ENCODE data around the gene PPP2R1B. TPM values are rescaled to one million over a fixed set of nuclear protein-coding genes. Genes with fewer than 3 reads are reported as not detected.

The PPP2R1B gene
- total and polyA plus RNA-seq, 2 of the 8 experiments (the other 6 are each of a cell fraction or from before 2014, with no cell fraction given): 25.8 to 87.0 TPM

DNA sequence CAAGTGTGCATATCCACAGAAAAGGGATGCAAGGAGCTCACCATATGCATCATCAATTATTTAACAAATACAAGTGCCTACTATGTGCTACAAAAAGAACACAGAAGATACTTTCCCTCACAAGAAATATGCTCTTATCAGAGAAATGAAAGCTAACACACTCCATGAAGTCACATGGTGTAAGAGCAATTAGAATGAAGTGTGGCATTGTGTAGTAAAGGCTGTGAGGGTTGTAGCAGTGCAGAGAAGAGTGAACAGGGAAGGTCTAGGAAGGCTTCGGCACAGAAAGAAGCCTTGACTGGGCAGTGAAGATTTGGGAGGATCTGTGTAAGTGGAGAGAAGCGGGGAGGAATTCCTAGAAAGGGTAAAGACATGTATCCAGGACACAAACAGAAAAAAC, 22.5 kb downstream of the PPP2R1B start:
- Histone ChIP-seq H2BK15ac (ENCODE audit: low read length) (no peak overlapping the region), H4K20me1 (replicated peaks in 1 of 2; ENCODE audit: control insufficient read depth in 1 of 2, insufficient read depth in 2 of 2, low read length in 2 of 2) (peaks cover 0 to 4% of the 10 kb centered on the region in 2 experiments), H3K79me1 (ENCODE audit: low read depth, low read length) (no peaks in the 10 kb centered on the region; the same call in 1 of the 2 replicates), H4K5ac (ENCODE audit: insufficient read length, low read depth, low read length) (no peak overlapping the region), H3K23ac (ENCODE audit: insufficient read length) (no peak overlapping the region), H3K18ac (ENCODE audit: extremely low read depth, low read length) (no peak overlapping the region), H3K23me2 (ENCODE audit: low read depth, low read length) (no peaks in the 10 kb centered on the region), H2BK5ac (ENCODE audit: low read depth, low read length) (no peak overlapping the region), H3K36me3 (ENCODE audit: control insufficient read depth in 2 of 4, insufficient read depth in 4 of 4, low read length in 3 of 4) (peaks cover 4 to 61% (median 30%) of the 10 kb centered on the region in 4 experiments; a peak in 7 of 8 replicates), H3K4ac (replicated peaks; ENCODE audit: insufficient read length, low read depth, low read length) (no peak overlapping the region), H3K4me3 (ENCODE audit: extremely low read depth in 1 of 4, insufficient read depth in 2 of 4, low read depth in 3 of 4, low read length in 4 of 4) (no peak overlapping the region), H2BK20ac (ENCODE audit: low read length) (no peak overlapping the region), H3K56ac (replicated peaks; ENCODE audit: insufficient read length, low read depth, low read length) (no peak overlapping the region), H2AK5ac (ENCODE audit: low read depth, low read length) (no peak overlapping the region), H3K4me2 (ENCODE audit: insufficient read depth in 1 of 2, low read depth in 2 of 2, low read length in 2 of 2) (no peak overlapping the region), H3K9ac (replicated peaks in 1 of 4; ENCODE audit: extremely low read depth in 1 of 4, low read depth in 3 of 4, low read length in 3 of 4) (no peak overlapping the region), H2BK12ac (ENCODE audit: low read depth, low read length) (no peak overlapping the region), H3K27me3 (replicated peaks in 1 of 4; ENCODE audit: control insufficient read depth in 3 of 4, extremely low read depth in 1 of 4, insufficient read depth in 3 of 4, low read length in 3 of 4) (no peaks in the 10 kb centered on the region), H3K79me2 (ENCODE audit: control insufficient read depth in 1 of 2, insufficient read depth in 2 of 2, low read length in 2 of 2) (no peaks in the 10 kb centered on the region), H3K14ac (ENCODE audit: insufficient read length) (no peak overlapping the region), H4K91ac (replicated peaks; ENCODE audit: insufficient read length, low read length) (no peak overlapping the region), H2BK120ac (replicated peaks; ENCODE audit: low read depth, low read length) (no peak overlapping the region), H3K9me3 (ENCODE audit: insufficient read depth in 2 of 2, low read depth in 1 of 2, low read length in 1 of 2) (no peaks in the 10 kb centered on the region), H4K8ac (ENCODE audit: extremely low read depth, insufficient read depth, low read length) (no peak overlapping the region), H3K27ac (ENCODE audit: low read depth, low read length) (no peak overlapping the region), H2AFZ (ENCODE audit: low read length) (no peak overlapping the region), H3K4me1 (replicated peaks in 1 of 4; ENCODE audit: control insufficient read depth in 3 of 4, insufficient read depth in 4 of 4, low read length in 3 of 4) (peaks cover 0 to 3% (median 1%) of the 10 kb centered on the region in 4 experiments; a peak in 3 of 7 replicates)
- POLR2A ChIA-PET (ENCODE audit: partially characterized antibody): no interaction called here
- WGBS, 2 experiments (ENCODE audit: extremely low coverage in 1 of 2, insufficient coverage in 1 of 2, insufficient read length in 1 of 2, insufficient replicate concordance in 2 of 2, low coverage in 1 of 2, low lambda C conversion rate in 2 of 2, missing lambda C conversion rate in 1 of 2): 93% methylated on average over 2 of the region's 2 CpGs; no CpG with 5 or more reads in 1 of the 2 experiments
- FAIRE-seq (no peak), DNase-seq (ENCODE audit: low read depth in 1 of 2, low spot score in 2 of 2) (no peak)
- CTCF ChIA-PET (ENCODE audit: partially characterized antibody): interaction anchor here (0.8 to 1.6 kb wide), 3 partner anchors 11 to 32 kb away, joined by 3 to 4 read pairs (median 3); no protein-coding TSS in a partner anchor
- no peak for TF ChIP-seq CBX5 (IDR thresholded peaks at IDR 0.05; ENCODE audit: low read depth, low read length)
- no peak for TF ChIP-seq SIX5 (IDR thresholded peaks at IDR 0.05; ENCODE audit: low read depth, low read length)
- TF ChIP-seq TBP (IDR thresholded peaks at IDR 0.05; ENCODE audit: low read depth, low read length): no peak
- TF ChIP-seq BCL11A (IDR thresholded peaks at IDR 0.05; ENCODE audit: low read depth in 2 of 2, low read length in 2 of 2): no peak
- TF ChIP-seq FOSL1 (IDR thresholded peaks at IDR 0.05; ENCODE audit: insufficient read depth, low read depth, low read length): no peak
- no peak for TF ChIP-seq SP2 (IDR thresholded peaks at IDR 0.05; ENCODE audit: low read length)
- no peak for TF ChIP-seq GABPA (IDR thresholded peaks at IDR 0.05; ENCODE audit: borderline replicate concordance, insufficient read depth, low read length)
- no peak for TF ChIP-seq TEAD4 (IDR thresholded peaks at IDR 0.05; ENCODE audit: low read depth, low read length)
- no peak for TF ChIP-seq GTF2F1 (IDR thresholded peaks at IDR 0.05; ENCODE audit: borderline replicate concordance, low read depth, low read length)
- TF ChIP-seq HDAC6 (IDR thresholded peaks at IDR 0.05; ENCODE audit: low read depth, low read length): no peak

Measured in H1 (cell line).